GM23338 (cell line): ENCODE data around the gene HIVEP3. TPM values are rescaled to one million over a fixed set of nuclear protein-coding genes. Genes with fewer than 3 reads are reported as not detected.

Source experiments
- ATAC-seq: fragments of 200-7000 bp; cut with Tn5 transposase; 3 replicates; pipeline ENCODE4 v1.9.1; 2020
- DNase-seq: peaks from one replicate; pipeline ENCODE4 v3.0.0-alpha.2; 2015; ENCODE audit warnings: low spot score
- H2AFZ ChIP-seq: fragments of 200-600 bp; sonication (generic); 2 replicates; pipeline ENCODE4 v1.8.0; 2016; ENCODE audit warnings: antibody characterized with exemption, mild to moderate bottlenecking, moderate library complexity
- H3F3A ChIP-seq: fragments of 200-600 bp; sonication (generic); replicated peaks from 2 replicates; pipeline ENCODE4 v1.8.0; 2017; ENCODE audit warnings: antibody characterized with exemption, mixed run types, low read depth
- H3K27ac ChIP-seq: fragments of 200-600 bp; sonication (generic); 2 replicates; pipeline ENCODE4 v1.6.1; 2016; ENCODE audit warnings: low read depth
- H3K27me3 ChIP-seq: fragments of 200-600 bp; sonication (generic); 2 replicates; pipeline ENCODE4 v1.8.0; 2016; ENCODE audit warnings: mild to moderate bottlenecking, mixed run types, moderate library complexity; ENCODE audit not compliant: insufficient read depth
- H3K36me3 ChIP-seq: fragments of 200-600 bp; sonication (generic); 2 replicates; pipeline ENCODE4 v1.8.0; 2016; ENCODE audit warnings: mild to moderate bottlenecking; ENCODE audit not compliant: insufficient read depth
- H3K4me1 ChIP-seq: fragments of 200-600 bp; sonication (generic); 2 replicates; pipeline ENCODE4 v1.8.0; 2016; ENCODE audit warnings: mild to moderate bottlenecking, moderate library complexity; ENCODE audit not compliant: insufficient read depth
- H3K4me2 ChIP-seq: fragments of 200-600 bp; sonication (generic); 2 replicates; pipeline ENCODE4 v1.7.1; 2017; ENCODE audit warnings: mixed run types
- H3K4me3 ChIP-seq: fragments of 200-600 bp; sonication (generic); 2 replicates; pipeline ENCODE4 v1.6.1; 2016; ENCODE audit warnings: mixed run types
- H3K79me2 ChIP-seq: fragments of 200-600 bp; sonication (generic); replicated peaks from 2 replicates; pipeline ENCODE4 v1.8.0; 2017; ENCODE audit warnings: mild to moderate bottlenecking; ENCODE audit not compliant: insufficient read depth
- H3K9me2 ChIP-seq: fragments of 200-600 bp; sonication (generic); 2 replicates; pipeline ENCODE4 v1.8.0; 2017; ENCODE audit not compliant: insufficient read depth
- H4K20me1 ChIP-seq: fragments of 200-600 bp; sonication (generic); replicated peaks from 2 replicates; pipeline ENCODE4 v1.8.0; 2017; ENCODE audit warnings: mild to moderate bottlenecking; ENCODE audit not compliant: insufficient read depth
- H3K27ac Mint-ChIP-seq: 2 replicates; pipeline ENCODE4 v1.8.0; 2020; ENCODE audit warnings: inconsistent platforms, mild to moderate bottlenecking, moderate library complexity, mixed read lengths
- H3K27me3 Mint-ChIP-seq: 3 replicates; pipeline ENCODE4 v1.8.0; 2022; ENCODE audit warnings: low read depth, mild to moderate bottlenecking, moderate library complexity, mixed read lengths, inconsistent platforms; ENCODE audit not compliant: insufficient read depth, poor library complexity
- H3K36me3 Mint-ChIP-seq: 3 replicates; pipeline ENCODE4 v1.8.0; 2021; ENCODE audit warnings: low read depth, mild to moderate bottlenecking, inconsistent platforms, moderate library complexity, mixed read lengths
- H3K4me1 Mint-ChIP-seq: 3 replicates; pipeline ENCODE4 v1.8.0; 2020; ENCODE audit warnings: mild to moderate bottlenecking, inconsistent platforms, mixed read lengths
- H3K4me3 Mint-ChIP-seq: 3 replicates; pipeline ENCODE4 v1.8.0; 2021; ENCODE audit warnings: moderate library complexity, mild to moderate bottlenecking, inconsistent platforms, mixed read lengths
- H3K9me3 Mint-ChIP-seq: 3 replicates; pipeline ENCODE4 v1.8.0; 2020; ENCODE audit warnings: moderate library complexity, mild to moderate bottlenecking, inconsistent platforms, mixed read lengths
- CTCF ChIP-seq, 2 experiments: fragments of 200-600 bp in 1 of 2; sonication (generic) in 1 of 2; conservative IDR thresholded peaks; 2 replicates each; pipeline versions ENCODE4 v1.5.1 to v1.6.1; 2016 to 2017; ENCODE audit warnings: antibody characterized with exemption in 2 of 2, low read depth in 2 of 2, mild to moderate bottlenecking in 2 of 2, moderate library complexity in 1 of 2
- JUNB ChIP-seq: IDR thresholded peaks from one replicate; pipeline ENCODE4 v1.6.1; 2016; ENCODE audit warnings: antibody characterized with exemption; ENCODE audit not compliant: unreplicated experiment
- NANOG ChIP-seq: IDR thresholded peaks from 2 replicates; pipeline ENCODE4 v1.6.1; 2016; ENCODE audit warnings: antibody characterized with exemption, borderline replicate concordance
- POLR2AphosphoS5 ChIP-seq: IDR thresholded peaks from 2 replicates; pipeline ENCODE4 v1.6.1; 2016; ENCODE audit warnings: antibody characterized with exemption, low read depth
- REST ChIP-seq: IDR thresholded peaks from one replicate; pipeline ENCODE4 v1.6.1; 2018; ENCODE audit warnings: antibody characterized with exemption; ENCODE audit not compliant: unreplicated experiment
- STAT1 ChIP-seq: IDR thresholded peaks from one replicate; pipeline ENCODE4 v1.6.1; 2016; ENCODE audit warnings: antibody characterized with exemption; ENCODE audit not compliant: unreplicated experiment
- ZNF114 ChIP-seq: fragments of 250-450 bp; sonication (Bioruptor Pico); IDR thresholded peaks from 2 replicates; pipeline ENCODE4 v1.5.0; 2020; ENCODE audit warnings: mild to moderate bottlenecking, moderate library complexity
- ZNF462 ChIP-seq: fragments of 250-450 bp; sonication (Bioruptor Pico); IDR thresholded peaks from 2 replicates; pipeline ENCODE4 v1.5.0; 2020; ENCODE audit warnings: mild to moderate bottlenecking, moderate library complexity
- polyA plus RNA-seq: library from polyadenylated mRNA; unstranded; fragments of >200 nt; fragmentation: Nextera tagmentation; extraction: Ambion mirVana; gene quantifications from 2 replicates; pipeline ENCODE4 v1.2.1, GENCODE V29; 2016
- total RNA-seq: library from RNA; depleted of rRNA; stranded (reverse); fragments of >200 nt; shearing (Covaris generic); gene quantifications from 2 replicates; pipeline ENCODE4 v1.2.3, GENCODE V29; 2014

The HIVEP3 gene
- total and polyA plus RNA-seq, 2 experiments from 2014 or later: 0.14 to 0.24 TPM

GRCh38 chr1:41847733-41848132, 71.0 kb downstream of the HIVEP3 start (continued):
- no peak for TF ChIP-seq ZNF114 (CRISPR knock-in tag)
- no peak for TF ChIP-seq NANOG
- TF ChIP-seq STAT1: no peak
- TF ChIP-seq REST: no peak

- no peaks in the 10 kb centered on the region for H3K27me3 Mint-ChIP-seq
- no peak for TF ChIP-seq POLR2AphosphoS5
- no peak for TF ChIP-seq ZNF462 (CRISPR knock-in tag)
- no peak for TF ChIP-seq CTCF (conservative IDR thresholded peaks at IDR 0.05; ENCODE audit: low read depth in 2 of 2)
- TF ChIP-seq ZNF114 (CRISPR knock-in tag): no peak
- no peak for TF ChIP-seq JUNB
- TF ChIP-seq REST: no peak
Measured at GRCh38 chr1:41846625-41847405, 71.9 kb downstream of the HIVEP3 start.

More at GRCh38 chr1:41846625-41847405, 71.9 kb downstream of the HIVEP3 start:
- no peak for ATAC-seq
- H3K4me3 ChIP-seq: no peak overlapping the region
- H3K36me3 ChIP-seq: no peaks in the 10 kb centered on the region
- Mint-ChIP-seq H3K4me1 (peaks cover 24% of the 10 kb centered on the region), H3K9me3 (no peaks in the 10 kb centered on the region; the same call in 2 of the 3 replicates), H3K4me3 (no peak overlapping the region), H3K27ac (no peak overlapping the region), H3K36me3 (no peaks in the 10 kb centered on the region)
- DNase-seq: no peak
- H3K9me2 ChIP-seq: peaks cover 5% of the 10 kb centered on the region; the same call in 1 of the 2 replicates
- no peak overlapping the region for H3K27ac ChIP-seq
- H2AFZ ChIP-seq: no peak overlapping the region
- H3K79me2 ChIP-seq: no peaks in the 10 kb centered on the region
- no peaks in the 10 kb centered on the region for H3K27me3 ChIP-seq
- H4K20me1 ChIP-seq: no peaks in the 10 kb centered on the region
- peaks cover 10% of the 10 kb centered on the region; the same call in 1 of the 2 replicates for H3K4me1 ChIP-seq
- no peaks in the 10 kb centered on the region for H3F3A ChIP-seq
- H3K4me2 ChIP-seq: no peak overlapping the region
